ENCODE data around the gene KCTD16. TPM values are rescaled to one million over a fixed set of nuclear protein-coding genes. Genes with fewer than 3 reads are reported as not detected.

Gene KCTD16
- total and polyA plus RNA-seq, 2 experiments from 2014 or later = 0.45 to 3.4 TPM

- no peak overlapping the region for H3K27ac ChIP-seq
Observed at GRCh38 chr5:144403817-144404420, 233.2 kb downstream of the KCTD16 start.

GRCh38 chr5:144404672-144405071 is 234.0 kb downstream of the KCTD16 start:
- Histone ChIP-seq H3K4me3 (no peak overlapping the region), H3K79me2 (no peaks in the 10 kb centered on the region), H3K27ac (no peak overlapping the region), H4K20me1 (ENCODE audit: insufficient read depth, poor library complexity, severe bottlenecking) (no peaks in the 10 kb centered on the region), H3K27me3 (no peaks in the 10 kb centered on the region), H3K9me3 (ENCODE audit: low read depth) (no peaks in the 10 kb centered on the region), H3K4me1 (ENCODE audit: insufficient read depth) (no peaks in the 10 kb centered on the region), H3K4me2 (no peak overlapping the region), H3K9me2 (replicated peaks; ENCODE audit: insufficient read depth) (no peaks in the 10 kb centered on the region), H3K36me3 (replicated peaks; ENCODE audit: insufficient read depth, low read depth) (no peaks in the 10 kb centered on the region), H2AFZ (no peak overlapping the region)
- TF ChIP-seq CTCF (IDR thresholded peaks at IDR 0.05; ENCODE audit: poor library complexity) = no peak
- no peak for TF ChIP-seq EZH2phosphoT487 (IDR thresholded peaks at IDR 0.05; ENCODE audit: low read depth, severe bottlenecking, unreplicated experiment)
- TF ChIP-seq EZH2 (IDR thresholded peaks at IDR 0.05; ENCODE audit: borderline replicate concordance) = no peak
- 93% methylated on average over 1 of the region's 1 CpG for WGBS (ENCODE audit: low lambda C conversion rate, missing lambda C conversion rate)
- DNase-seq (ENCODE audit: low spot score) = no peak

More at GRCh38 chr5:144403817-144404420, 233.2 kb downstream of the KCTD16 start:
- H4K20me1 ChIP-seq (ENCODE audit: insufficient read depth, poor library complexity, severe bottlenecking) = no peaks in the 10 kb centered on the region
- H3K9me3 ChIP-seq (ENCODE audit: low read depth) = no peaks in the 10 kb centered on the region
- WGBS (ENCODE audit: low lambda C conversion rate, missing lambda C conversion rate) = 84% methylated on average over 4 of the region's 4 CpGs
- no peaks in the 10 kb centered on the region for H3K79me2 ChIP-seq
- no peak for DNase-seq (ENCODE audit: low spot score)
- no peaks in the 10 kb centered on the region for H3K9me2 ChIP-seq (replicated peaks; ENCODE audit: insufficient read depth)
- H3K4me3 ChIP-seq = no peak overlapping the region
- TF ChIP-seq EZH2phosphoT487 (IDR thresholded peaks at IDR 0.05; ENCODE audit: low read depth, severe bottlenecking, unreplicated experiment) (no peak), EZH2 (IDR thresholded peaks at IDR 0.05; ENCODE audit: borderline replicate concordance) (no peak), CTCF (IDR thresholded peaks at IDR 0.05; ENCODE audit: poor library complexity) (no peak)
- no peak overlapping the region for H3K4me2 ChIP-seq
- no peaks in the 10 kb centered on the region for H3K27me3 ChIP-seq
- no peaks in the 10 kb centered on the region for H3K36me3 ChIP-seq (replicated peaks; ENCODE audit: insufficient read depth, low read depth)
- H3K4me1 ChIP-seq (ENCODE audit: insufficient read depth) = no peaks in the 10 kb centered on the region
- no peak overlapping the region for H2AFZ ChIP-seq

GRCh38 chr5:144405991-144406390 is 235.3 kb downstream of the KCTD16 start:
- Histone ChIP-seq H3K9me2 (replicated peaks; ENCODE audit: insufficient read depth) (no peaks in the 10 kb centered on the region), H3K27ac (no peak overlapping the region), H3K27me3 (no peaks in the 10 kb centered on the region), H2AFZ (no peak overlapping the region), H3K9me3 (ENCODE audit: low read depth) (no peaks in the 10 kb centered on the region), H3K79me2 (no peaks in the 10 kb centered on the region), H3K36me3 (replicated peaks; ENCODE audit: insufficient read depth, low read depth) (no peaks in the 10 kb centered on the region), H3K4me1 (ENCODE audit: insufficient read depth) (no peaks in the 10 kb centered on the region), H3K4me2 (no peak overlapping the region), H4K20me1 (ENCODE audit: insufficient read depth, poor library complexity, severe bottlenecking) (no peaks in the 10 kb centered on the region), H3K4me3 (no peak overlapping the region)
- 66% methylated on average over 3 of the region's 3 CpGs for WGBS (ENCODE audit: low lambda C conversion rate, missing lambda C conversion rate)
- DNase-seq (ENCODE audit: low spot score) = no peak
- TF ChIP-seq EZH2phosphoT487 (IDR thresholded peaks at IDR 0.05; ENCODE audit: low read depth, severe bottlenecking, unreplicated experiment) = no peak
- no peak for TF ChIP-seq EZH2 (IDR thresholded peaks at IDR 0.05; ENCODE audit: borderline replicate concordance)
- no peak for TF ChIP-seq CTCF (IDR thresholded peaks at IDR 0.05; ENCODE audit: poor library complexity)
